Dermis blood vessel endothelial cell (primary cell): ENCODE measurements around the gene EFEMP2. TPM values are rescaled to one million over a fixed set of nuclear protein-coding genes. Genes with fewer than 3 reads are reported as not detected.

Experiments used
- DNase-seq: peaks from one replicate; pipeline ENCODE4 v3.0.0; 2010
- total RNA-seq: library from RNA; depleted of rRNA; stranded (reverse); fragments of >200 nt; gene quantifications from 2 replicates; pipeline ENCODE4 v1.2.3, GENCODE V29; 2014

The EFEMP2 gene
- total RNA-seq, 1 donor from 2014 or later, result 22.1 TPM

DNA sequence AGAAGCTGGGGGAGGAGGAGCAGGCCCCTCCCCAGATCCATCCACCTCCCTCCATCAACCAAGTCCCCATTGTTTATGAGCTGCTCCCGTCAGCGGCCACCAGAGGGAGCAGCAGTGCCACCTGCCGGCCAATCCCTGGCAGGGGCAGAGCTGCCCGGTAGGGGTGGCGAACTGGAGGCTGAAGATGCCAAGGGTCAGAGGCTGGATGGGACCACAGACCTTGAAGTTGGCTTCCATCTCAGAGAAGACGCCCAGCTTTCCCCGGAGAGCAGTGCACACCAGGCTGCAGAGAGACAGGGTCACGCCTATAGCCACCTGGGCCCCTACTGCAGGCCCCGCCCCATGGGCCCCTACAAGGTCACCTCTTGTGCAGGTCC, 12.1 kb upstream of the EFEMP2 start:
- DNase-seq, result peak; percentile 91

DNA sequence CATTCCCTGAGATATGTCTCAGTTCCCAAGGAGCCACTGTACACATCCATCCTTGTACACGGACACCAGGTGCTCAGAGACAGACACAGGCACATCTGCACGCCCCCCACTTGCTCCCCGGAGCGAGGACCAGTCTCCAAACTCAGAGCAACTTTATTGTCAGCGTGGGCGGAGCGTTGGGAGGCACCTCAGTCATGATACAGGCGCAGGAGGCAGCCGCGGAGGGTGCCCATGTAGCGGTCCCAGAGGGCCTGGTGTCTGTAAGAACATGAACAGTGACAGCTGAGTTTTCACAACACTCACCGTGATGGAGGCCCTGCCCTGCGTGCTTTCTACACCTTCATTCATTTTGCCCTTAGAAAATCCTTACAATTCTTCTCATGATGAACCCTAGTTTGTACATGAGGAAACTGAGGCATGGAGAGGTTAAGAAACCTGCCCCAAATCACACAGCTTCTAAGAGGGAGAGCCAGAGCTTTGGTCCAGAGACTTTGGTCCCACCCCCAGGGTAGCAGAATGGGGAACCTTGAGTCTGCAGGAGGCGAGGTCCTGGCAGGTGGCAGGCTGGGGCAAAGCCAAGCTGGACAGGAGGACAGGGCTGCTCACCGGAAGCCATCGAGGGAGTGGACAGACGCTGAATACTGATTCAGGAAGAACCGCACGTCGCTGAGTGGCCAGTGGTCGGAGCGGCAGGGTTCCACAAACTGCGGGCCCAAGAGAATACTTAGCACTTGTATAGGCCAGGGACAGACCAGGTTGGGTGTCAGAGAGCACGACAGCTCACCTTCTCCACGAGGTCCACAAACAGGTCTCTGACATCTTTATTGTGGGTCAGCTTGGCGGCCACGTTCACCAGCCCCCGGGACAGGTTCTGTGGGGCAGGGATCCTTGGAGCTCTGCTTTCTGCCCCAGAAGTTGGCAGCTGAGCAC, 11.5 kb upstream of the EFEMP2 start:
- no peak for DNase-seq

DNA sequence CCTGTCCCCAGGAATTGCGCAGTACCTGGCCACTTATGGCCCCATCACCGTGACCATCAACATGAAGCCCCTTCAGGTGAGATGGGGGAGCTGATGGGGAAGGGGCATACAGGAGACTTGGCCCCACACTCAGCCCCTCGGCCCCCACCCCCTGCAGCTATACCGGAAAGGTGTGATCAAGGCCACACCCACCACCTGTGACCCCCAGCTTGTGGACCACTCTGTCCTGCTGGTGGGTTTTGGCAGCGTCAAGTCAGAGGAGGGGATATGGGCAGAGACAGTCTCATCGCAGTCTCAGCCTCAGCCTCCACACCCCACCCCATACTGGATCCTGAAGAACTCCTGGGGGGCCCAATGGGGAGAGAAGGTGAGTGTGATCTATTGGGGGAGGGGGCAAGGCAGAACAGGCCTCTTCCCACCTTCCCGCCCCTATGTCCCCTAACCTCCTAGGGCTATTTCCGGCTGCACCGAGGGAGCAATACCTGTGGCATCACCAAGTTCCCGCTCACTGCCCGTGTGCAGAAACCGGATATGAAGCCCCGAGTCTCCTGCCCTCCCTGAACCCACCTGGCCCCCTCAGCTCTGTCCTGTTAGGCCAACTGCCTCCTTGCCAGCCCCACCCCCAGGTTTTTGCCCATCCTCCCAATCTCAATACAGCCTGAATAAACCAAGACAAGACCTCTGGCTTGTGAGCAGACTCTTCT, 10.6 kb upstream of the EFEMP2 start:
- DNase-seq, result no peak

DNA sequence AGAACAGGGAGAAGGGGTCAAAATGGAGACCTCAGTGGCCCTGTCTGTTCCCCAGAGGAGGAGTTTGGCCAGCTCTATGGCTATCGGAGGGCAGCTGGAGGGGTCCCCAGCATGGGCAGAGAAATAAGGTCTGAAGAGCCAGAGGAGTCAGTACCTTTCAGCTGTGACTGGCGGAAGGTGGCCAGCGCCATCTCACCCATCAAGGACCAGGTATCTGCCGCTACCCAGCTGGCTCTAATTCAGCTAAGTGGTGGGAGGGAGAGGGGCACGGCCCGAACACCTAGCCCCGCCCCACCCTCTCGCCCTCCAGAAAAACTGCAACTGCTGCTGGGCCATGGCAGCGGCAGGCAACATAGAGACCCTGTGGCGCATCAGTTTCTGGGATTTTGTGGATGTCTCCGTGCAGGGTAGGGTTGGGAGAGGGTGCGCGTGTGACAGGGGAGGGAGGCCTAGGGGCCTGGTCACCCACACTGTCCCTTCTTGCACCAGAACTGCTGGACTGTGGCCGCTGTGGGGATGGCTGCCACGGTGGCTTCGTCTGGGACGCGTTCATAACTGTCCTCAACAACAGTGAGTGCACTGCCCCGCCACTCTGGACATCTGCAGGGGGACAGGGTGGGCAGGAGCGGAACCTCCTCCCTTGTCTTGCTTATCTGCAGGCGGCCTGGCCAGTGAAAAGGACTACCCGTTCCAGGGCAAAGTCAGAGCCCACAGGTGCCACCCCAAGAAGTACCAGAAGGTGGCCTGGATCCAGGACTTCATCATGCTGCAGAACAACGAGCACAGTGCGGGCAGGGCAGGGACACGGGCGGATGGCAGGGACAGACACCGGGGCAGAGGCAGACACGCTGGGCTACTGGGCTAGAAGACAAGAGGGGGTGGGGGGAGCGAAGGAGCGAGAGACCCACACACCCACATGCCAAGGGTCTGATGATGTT, 9.8 kb upstream of the EFEMP2 start:
- DNase-seq, result no peak

DNA sequence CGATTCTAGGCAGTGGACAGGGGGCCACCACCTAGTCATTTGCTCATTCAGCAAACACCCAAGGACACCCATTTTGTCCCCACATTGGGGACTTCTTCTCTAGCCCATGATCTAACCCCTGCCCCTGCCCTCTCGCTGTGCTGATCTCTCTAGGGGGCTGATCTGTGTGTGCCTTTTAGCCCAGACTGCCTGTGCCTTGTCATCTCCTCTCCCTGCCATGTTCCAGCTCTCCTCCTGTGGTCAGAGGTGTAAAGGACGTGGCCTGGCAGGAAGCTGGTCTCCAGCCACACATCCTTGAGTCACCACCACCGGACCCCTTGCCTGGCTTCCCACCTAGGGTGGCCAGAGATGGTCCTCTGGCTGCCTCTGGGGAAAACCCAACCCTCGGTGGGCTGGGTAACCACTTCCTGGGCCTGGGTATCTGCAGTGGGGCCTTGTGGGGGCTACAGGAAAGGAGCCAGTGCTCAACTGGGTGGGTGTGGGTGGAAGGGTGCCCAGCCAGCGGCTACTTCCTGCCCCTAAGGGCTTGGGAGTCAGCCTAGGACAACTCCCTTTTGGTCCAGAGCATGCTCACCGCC, 8.3 kb upstream of the EFEMP2 start:
- DNase-seq, result no peak

DNA sequence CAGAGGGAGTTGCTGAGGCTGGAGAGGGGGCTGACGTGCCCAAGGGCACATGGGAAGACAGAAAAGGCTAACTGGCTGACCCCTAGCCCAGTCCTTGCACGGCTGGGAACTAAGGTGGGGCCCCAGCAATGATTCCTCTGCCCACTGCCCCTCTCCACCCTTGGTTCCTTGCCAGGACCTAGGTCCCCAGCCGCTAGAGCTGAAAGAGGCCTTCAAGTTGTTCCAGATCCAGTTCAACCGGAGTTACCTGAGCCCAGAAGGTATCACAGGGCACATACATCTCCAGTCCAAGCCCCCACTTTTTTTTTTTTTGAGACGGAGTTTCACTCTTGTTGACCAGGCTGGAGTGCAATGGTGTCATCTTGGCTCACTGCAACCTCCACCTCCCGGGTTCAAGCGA, 7.4 kb upstream of the EFEMP2 start:
- DNase-seq, result no peak

DNA sequence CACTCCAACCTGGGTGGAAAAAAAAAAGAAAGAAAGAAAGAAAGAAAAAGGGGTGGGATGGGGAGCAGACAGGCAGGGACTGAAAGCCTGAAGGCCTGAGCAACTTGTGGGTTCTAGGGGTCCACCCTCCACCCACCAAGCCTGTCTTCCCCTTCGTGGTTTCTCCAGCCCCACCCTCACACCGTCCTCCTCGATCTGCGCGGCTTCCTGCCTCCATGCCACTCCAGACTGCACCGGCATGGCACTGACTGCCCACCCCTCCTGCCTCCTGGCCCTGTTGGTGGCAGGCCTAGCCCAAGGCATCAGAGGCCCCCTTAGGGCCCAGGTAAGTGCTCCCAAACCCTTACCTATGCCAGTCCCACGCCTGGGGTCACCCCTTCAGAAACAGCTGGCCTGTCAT, 7.0 kb upstream of the EFEMP2 start, which contains the start of gene CTSW:
CTSW (plus strand) TSS at position 221 of the 400 bp plus-strand sequence; CDS start at position 239, 18 bp downstream.
- DNase-seq, result no peak

DNA sequence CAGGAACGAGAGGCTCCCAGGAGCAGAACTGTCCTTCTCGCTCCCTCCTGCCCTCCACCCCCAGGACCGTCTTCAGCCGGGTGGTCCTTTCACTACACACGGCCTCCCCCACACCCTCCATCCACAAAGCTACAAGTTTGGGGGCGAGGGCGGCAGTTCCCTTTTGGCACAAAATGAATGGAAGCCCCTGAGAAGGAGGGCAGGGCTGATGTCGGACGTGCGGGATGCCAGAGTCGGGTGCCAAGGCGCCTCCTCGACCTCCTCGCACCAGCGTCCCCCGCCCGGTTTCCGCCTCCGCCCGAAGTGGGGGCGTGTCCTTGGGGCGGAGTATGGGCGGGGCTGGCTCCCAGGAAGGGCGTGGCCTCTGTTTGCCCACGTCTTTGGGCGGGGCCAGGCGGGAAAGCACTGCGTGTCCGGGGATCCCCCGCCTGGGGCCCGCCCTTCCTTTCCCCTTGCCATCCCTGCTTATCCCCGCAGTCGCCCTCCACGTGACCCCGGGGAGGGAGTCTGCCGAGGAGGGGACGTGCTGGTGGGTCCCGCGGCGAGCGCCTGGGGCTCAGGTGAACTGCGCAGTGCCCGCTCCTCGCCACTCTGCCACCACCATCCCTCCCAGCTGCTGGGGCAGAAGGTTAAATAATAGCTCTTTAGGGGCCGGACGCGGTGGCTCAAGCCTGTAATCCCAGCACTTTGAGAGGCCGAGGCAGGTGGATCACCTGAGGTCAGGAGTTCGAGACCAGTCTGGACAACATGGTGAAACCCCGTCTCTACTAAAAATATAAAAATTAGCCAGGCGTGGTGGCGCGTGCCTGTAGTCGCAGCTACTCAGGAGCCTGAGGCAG, 937 bp upstream of the EFEMP2 start:
- DNase-seq, result peak; percentile 83

DNA sequence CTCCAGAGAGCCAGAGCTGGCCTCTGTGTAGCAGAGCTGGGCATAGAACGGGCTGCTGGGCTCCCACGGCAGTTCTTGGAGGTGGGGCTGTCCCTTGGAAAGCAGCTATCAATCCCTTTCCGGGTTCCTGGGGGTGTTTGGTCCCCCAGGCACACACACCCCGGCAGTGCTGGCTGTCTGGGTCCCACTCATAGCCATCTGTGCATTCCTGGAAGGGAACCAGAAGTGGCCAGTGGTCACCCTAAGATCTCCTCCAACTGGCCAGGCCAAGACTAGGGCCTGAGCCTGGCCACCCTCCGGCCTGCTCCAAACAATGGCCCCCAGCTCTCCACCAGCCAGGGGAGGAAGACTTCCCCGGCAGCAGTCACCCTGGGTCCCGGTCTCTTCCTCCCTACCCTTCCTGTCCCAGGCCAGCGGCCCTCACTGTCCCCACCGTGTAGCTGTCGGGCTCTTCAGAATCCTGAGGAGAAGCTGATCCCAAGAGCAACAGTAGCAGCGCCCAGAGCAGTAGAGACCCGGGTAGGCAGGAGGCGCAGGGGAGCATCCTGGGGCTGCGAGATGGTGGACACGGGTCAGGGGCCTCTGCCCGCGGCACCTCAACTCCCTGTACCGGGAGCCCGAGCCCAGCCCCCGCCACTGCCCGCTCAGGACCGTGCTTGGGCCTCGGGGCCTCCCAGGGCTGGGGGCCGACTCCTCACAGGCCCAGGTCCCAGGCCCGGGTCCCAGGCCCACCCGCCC, 620 bp downstream of the EFEMP2 start:
- DNase-seq, result peak; percentile 52

DNA sequence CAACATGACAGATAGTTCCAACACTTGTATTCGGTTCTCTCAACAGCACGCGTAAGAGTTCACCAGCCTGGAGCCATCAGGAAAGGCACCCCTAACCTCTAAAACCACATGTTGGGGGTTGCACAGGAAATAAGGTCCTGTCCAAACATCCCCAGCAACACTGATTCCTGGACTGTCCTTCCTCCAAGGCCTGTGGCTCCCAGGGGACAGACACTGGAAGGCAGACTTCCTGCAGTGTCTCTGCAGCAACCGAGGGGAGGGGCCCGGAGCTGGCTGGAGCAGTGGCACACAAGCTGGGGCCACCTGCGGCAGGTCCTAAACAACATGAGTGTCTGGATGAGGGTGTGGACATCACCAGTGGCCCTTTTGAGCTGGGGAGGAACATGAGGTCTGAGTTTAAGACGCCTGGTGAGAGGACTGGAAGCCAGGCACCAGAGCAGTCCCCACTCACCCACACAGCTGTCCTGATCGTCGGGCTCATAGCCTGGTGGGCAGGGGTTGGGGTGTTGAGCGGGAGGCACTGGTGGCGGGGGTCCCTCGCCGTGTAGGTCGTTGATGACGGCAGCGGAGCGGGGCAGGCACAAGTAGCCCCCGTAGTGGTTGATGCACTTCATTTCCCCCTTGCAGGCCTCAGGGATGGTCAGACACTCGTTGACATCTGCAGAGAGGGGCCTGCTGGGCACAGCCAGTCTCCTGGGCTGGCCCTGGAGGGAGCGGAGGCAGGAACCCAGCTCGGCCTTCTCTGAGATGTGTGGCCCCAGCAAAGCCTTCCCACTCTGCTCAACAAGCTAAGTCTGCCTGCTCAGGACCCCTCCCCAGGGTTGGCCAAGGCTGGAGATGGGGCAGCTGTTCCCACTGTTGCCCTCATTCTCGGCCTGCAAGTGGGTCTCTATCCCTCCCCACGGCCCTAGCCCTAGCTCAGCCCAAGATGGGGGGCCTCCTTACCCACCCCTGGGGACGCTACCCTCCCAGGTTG, 1.6 kb downstream of the EFEMP2 start:
- DNase-seq, result no peak

DNA sequence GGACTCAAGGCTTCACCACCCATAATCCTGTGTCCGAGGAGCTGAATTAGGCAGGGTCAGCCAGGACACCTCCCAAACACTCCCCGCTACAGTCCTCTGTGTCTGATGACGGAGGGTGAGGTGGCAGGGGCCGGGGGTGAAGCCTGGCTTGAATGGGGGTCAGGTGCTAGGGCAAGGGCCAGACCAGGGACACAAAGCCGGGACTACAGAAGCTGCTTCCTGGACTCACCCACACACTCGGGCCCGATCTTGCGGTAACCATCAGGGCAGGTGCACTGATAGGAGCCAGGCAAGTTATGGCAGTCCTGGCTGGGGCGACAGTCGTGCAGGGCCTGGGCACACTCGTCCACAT, 2.3 kb downstream of the EFEMP2 start:
- DNase-seq, result no peak

DNA sequence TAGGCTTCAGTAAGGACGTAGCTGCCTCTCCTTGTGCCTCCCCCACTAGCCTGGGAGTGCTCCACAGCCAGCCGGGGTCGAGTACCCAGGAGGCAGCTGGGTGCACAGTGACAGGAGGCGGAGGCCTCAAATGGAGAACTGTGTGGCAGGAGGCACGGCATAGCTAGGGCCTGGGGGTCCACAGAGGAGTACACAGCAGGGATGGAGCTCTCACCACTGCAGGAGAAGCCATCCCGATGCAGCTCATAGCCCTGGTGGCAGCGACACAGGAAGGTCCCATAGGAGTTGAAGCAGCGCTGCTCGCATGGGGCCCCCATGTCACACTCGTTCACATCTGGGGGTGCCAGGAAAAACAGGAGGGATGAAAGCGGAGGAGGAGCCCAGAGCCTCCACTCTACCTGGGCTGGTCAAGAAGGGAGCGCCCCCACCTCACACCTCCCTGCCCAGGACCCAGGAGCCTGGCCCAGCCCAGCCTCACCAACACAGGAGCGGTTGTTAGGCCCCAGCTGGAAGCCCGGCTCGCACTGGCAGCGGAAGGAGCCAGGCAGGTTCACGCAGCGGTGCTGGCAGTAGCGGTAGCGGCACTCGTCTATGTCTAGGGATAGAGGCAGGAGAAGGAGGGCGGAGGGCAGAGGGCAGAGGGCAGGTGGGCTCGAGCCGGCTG, 2.8 kb downstream of the EFEMP2 start:
- no peak for DNase-seq

DNA sequence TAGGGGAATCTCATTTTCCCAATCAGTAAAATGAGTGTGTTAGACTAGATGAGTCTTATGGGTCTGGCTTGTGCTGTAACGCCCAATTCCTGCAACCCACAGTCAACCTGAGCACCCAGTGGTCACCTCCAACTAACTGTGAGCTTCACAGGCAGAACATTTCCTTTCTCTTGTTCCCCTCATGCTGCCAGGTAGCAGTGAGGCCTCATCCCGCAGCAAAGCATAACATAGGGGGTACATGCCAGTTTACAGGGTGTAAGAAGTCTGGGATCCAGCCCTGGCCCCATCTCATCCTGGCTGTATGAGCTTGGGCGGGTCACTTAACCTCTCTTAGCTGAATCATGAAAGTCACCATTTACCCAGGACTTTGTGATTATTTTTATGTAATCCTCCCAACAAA, 3.7 kb downstream of the EFEMP2 start:
- DNase-seq, result no peak

DNA sequence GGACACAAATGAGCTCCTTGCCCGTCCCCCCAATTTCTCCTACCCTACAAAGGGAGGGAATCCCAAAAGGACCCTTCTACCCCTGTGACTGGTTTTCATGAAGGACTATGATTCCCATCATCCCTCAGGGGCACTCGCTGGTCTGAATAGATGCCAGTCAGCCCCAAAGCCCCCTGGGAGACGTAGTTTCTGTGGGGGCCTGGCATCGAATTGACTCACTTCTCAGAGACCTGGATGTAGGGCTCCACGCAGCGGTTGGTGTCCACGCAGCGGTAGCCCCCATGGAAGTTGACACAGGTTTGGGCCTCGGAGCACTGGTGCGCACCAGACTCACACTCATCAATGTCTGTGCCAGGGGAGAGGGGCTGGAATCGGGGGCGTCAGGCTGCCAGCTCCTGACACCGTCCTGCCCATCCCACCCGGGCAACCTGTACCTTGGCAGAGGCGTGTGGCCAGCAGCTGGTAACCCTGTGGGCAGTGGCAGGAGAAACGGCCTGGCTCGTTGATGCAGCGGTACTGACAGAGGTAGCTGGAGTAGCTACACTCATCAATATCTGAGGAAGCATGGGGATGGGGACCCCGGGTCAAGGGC, 4.4 kb downstream of the EFEMP2 start:
- no peak for DNase-seq

DNA sequence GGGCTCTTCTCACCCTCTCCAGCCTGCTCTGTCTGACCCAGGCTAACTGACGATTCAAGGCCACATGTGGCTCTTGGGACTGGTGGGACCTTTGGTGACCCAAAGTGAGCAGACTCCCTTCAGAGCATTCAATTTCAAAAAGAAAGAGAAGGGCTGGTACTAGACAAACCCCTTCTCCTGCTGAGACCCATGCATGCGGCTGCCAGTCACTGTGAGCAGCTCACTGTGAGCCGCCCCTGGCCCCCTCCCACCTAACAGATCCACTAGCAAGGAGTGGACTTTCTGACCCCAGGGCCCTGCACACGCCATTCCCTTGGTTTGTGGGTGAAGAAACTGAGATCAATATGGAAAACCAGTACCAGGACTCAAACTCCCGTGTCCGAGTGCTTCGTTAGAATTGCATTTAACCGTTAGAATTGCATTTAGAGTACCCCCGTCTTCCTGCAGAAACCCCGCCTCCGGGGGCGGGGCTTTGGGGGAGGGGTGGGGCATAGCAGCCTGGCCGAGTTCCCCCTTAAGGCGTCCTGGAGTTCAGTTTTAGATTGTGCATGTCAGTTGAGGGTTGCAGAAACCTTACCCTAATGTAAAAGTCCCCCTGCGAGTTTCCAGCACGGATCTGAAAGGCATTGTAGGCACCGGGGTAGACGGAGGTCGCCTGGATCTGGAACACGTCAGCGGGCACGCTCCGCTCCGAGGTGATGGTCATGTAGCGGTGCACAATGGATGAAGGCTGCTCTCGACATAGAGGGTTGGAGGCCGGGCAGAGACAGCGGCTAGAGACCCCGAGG, 5.1 kb downstream of the EFEMP2 start:
- DNase-seq, result no peak

DNA sequence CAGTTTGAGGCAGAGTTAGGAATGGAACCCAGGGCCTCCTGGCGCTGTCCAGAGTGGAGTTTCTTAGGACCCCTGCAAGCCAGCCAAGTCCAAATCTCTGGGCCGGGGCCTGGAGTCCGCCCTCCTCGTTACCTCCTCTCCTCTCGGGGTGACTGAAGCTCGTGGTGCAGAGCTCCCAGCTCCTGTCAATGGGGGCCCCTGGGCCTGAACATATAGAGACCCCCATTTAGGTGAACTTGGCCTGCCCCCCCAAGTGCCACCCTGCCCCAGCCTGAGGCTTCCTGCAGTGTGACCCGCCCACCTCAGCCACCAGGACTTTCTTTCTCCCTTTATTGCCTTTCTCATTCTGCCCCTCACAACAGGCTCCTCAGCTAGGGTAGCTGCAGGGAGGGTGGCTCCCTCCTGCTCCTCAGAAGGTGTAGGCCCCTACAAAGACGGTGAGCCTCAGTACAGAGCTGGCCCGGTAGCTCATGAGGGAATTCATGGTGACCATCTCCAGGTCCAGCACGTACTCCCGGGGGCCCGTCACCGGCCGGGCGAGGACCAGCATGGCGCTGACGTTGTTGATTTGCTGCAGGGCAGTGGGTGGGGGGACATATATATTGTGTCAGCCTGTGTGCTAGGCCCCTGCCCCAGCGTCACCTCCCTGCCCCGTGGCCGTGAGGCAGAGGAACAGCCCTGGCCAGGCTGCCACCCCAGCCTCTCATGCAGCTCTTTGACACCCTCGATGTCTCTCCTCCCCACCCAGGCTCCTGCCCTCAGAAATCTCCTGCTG, 5.9 kb downstream of the EFEMP2 start:
- no peak for DNase-seq
